ENCODE data around the gene GRP. TPM values are rescaled to one million over a fixed set of nuclear protein-coding genes. Genes with fewer than 3 reads are reported as not detected.

Gene GRP
- total RNA-seq, 1 donor from 2014 or later: not detected

GRCh38 chr18:59267503-59268126 is 47.7 kb downstream of the GRP start:
- no peak for DNase-seq (ENCODE audit: low read depth)

GRCh38 chr18:59268127-59268720 is 48.3 kb downstream of the GRP start:
- no peak for DNase-seq (ENCODE audit: low read depth)

- DNase-seq (ENCODE audit: low read depth): peak; percentile 19
Measured at GRCh38 chr18:59268721-59269562, 49.0 kb downstream of the GRP start.

- no peak for DNase-seq (ENCODE audit: low read depth)
Measured at GRCh38 chr18:59269563-59270119, 49.7 kb downstream of the GRP start.

- DNase-seq (ENCODE audit: low read depth): no peak
Measured at GRCh38 chr18:59270689-59271257, 50.8 kb downstream of the GRP start.

- DNase-seq (ENCODE audit: low read depth): no peak
Measured at GRCh38 chr18:59271606-59272220, 51.8 kb downstream of the GRP start.

- no peak for DNase-seq (ENCODE audit: low read depth)
Measured at GRCh38 chr18:59272221-59272888, 52.4 kb downstream of the GRP start.

- DNase-seq (ENCODE audit: low read depth): no peak
Measured at GRCh38 chr18:59272891-59273758, 53.2 kb downstream of the GRP start, which contains the start of gene RAX. Gene RAX, minus strand, starts transcription at chr18:59273454. Its CDS starts 248 bp downstream, at chr18:59273206.

- DNase-seq (ENCODE audit: low read depth): no peak
Measured at GRCh38 chr18:59273759-59274532, 54.0 kb downstream of the GRP start.

GRCh38 chr18:59274533-59274928 is 54.6 kb downstream of the GRP start:
- no peak for DNase-seq (ENCODE audit: low read depth)

GRCh38 chr18:59275406-59275949 is 55.5 kb downstream of the GRP start:
- DNase-seq (ENCODE audit: low read depth): no peak

- DNase-seq (ENCODE audit: low read depth): no peak
Measured at GRCh38 chr18:59276047-59276446, 56.1 kb downstream of the GRP start.

- DNase-seq (ENCODE audit: low read depth): no peak
Measured at GRCh38 chr18:59278793-59279192, 58.8 kb downstream of the GRP start.

- DNase-seq (ENCODE audit: low read depth): no peak
Measured at GRCh38 chr18:59279193-59279592, 59.2 kb downstream of the GRP start.

GRCh38 chr18:59279722-59280121 is 59.8 kb downstream of the GRP start:
- no peak for DNase-seq (ENCODE audit: low read depth)

Data from myocyte (in vitro differentiated cells).